OCI-LY7 (cell line): ENCODE data around the gene CALM3. TPM values are rescaled to one million over a fixed set of nuclear protein-coding genes. Genes with fewer than 3 reads are reported as not detected.
"Not testable (repeated sequence)": the region's sequence is repeated elsewhere in the genome, so short reads cannot be mapped to it uniquely, and the experiment has no call there.

ENCODE experiments used
- BruUV-seq: library from RNA; stranded (reverse); fragments of 400-500 nt; replicated peaks from 2 replicates; lab custom pipeline; 2021; lab: Mats Ljungman, UMichigan
- CTCF ChIA-PET: fragments of 300-600 bp; sonication (Branson Sonifier 250); formaldehyde crosslinking; loops from one replicate; lab custom pipeline; 2022; ENCODE audit warnings: antibody characterized with exemption; ENCODE audit not compliant: unreplicated experiment; lab: Charles Lee
- POLR2A ChIA-PET: fragments of 300-600 bp; sonication (Branson Sonifier 250); formaldehyde crosslinking; loops from one replicate; lab custom pipeline; 2022; ENCODE audit warnings: antibody characterized with exemption; lab: Charles Lee
- DNase-seq: peaks from one replicate; pipeline ENCODE4 v3.0.0-alpha.2; 2015; ENCODE audit warnings: low spot score
- H2AFZ ChIP-seq: fragments of 200-600 bp; sonication (generic), shearing (Covaris generic); 2 replicates; pipeline ENCODE4 v1.6.1; 2014; ENCODE audit warnings: mild to moderate bottlenecking, antibody characterized with exemption, low read length, moderate library complexity
- H3K27ac ChIP-seq: fragments of 200-600 bp; sonication (generic); 2 replicates; pipeline ENCODE4 v1.5.1; 2014; ENCODE audit warnings: mixed run types, low read depth, mild to moderate bottlenecking, moderate library complexity, low read length, inconsistent platforms; ENCODE audit not compliant: poor library complexity, severe bottlenecking
- H3K36me3 ChIP-seq: fragments of 200-600 bp; sonication (generic); 2 replicates; pipeline ENCODE4 v1.6.1; 2014; ENCODE audit warnings: mild to moderate bottlenecking, antibody characterized with exemption, low read length, moderate library complexity, mixed read lengths; ENCODE audit not compliant: insufficient read depth
- H3K4me1 ChIP-seq: fragments of 200-600 bp; sonication (generic); 2 replicates; pipeline ENCODE4 v1.5.1; 2014; ENCODE audit warnings: mild to moderate bottlenecking, low read length; ENCODE audit not compliant: insufficient read depth, poor library complexity, severe bottlenecking
- H3K4me2 ChIP-seq: fragments of 200-600 bp; sonication (generic); 2 replicates; pipeline ENCODE4 v1.6.1; 2014; ENCODE audit warnings: mild to moderate bottlenecking, low read length
- H3K4me3 ChIP-seq: fragments of 200-600 bp; sonication (generic); 2 replicates; pipeline ENCODE4 v1.5.1; 2014; ENCODE audit warnings: mild to moderate bottlenecking, low read depth, low read length; ENCODE audit not compliant: poor library complexity, severe bottlenecking
- H3K79me2 ChIP-seq: fragments of 200-600 bp; sonication (generic); 2 replicates; pipeline ENCODE4 v1.6.1; 2016; ENCODE audit warnings: low read depth, mild to moderate bottlenecking, low read length, moderate library complexity, mixed read lengths; ENCODE audit not compliant: insufficient read depth
- H3K9me2 ChIP-seq: fragments of 200-600 bp; sonication (generic); 2 replicates; pipeline ENCODE4 v1.6.1; 2016; ENCODE audit warnings: mild to moderate bottlenecking, low read length, mixed read lengths; ENCODE audit not compliant: insufficient read depth
- H3K9me3 ChIP-seq: fragments of 200-600 bp; sonication (generic); 2 replicates; pipeline ENCODE4 v1.6.1; 2014; ENCODE audit warnings: mild to moderate bottlenecking, mixed run types, low read length, mixed read lengths
- H4K20me1 ChIP-seq: fragments of 200-600 bp; sonication (generic); 2 replicates; pipeline ENCODE4 v1.6.1; 2014; ENCODE audit warnings: mild to moderate bottlenecking, antibody characterized with exemption, low read length, moderate library complexity, mixed read lengths; ENCODE audit not compliant: insufficient read depth
- EZH2phosphoT487 ChIP-seq: fragments of 200-600 bp; sonication (generic); IDR thresholded peaks from 2 replicates; pipeline ENCODE4 v1.6.1; 2018; ENCODE audit warnings: low read depth, borderline replicate concordance, mild to moderate bottlenecking, mixed run types, antibody characterized with exemption, low read length, moderate library complexity, mixed read lengths
- intact Hi-C: fragments of 100-400 bp; cut with micrococcal nuclease; formaldehyde crosslinking; loops from one replicate; pipeline ENCODE4 v1.10.0; 2022; ENCODE audit not compliant: unreplicated experiment
- total RNA-seq, 2 experiments: library from RNA; depleted of rRNA in 1 of 2; stranded (reverse); fragments of >200 nt in 1 of 2; shearing (Covaris generic) in 1 of 2; gene quantifications; 2 replicates each; pipeline ENCODE4 v1.2.3, GENCODE V29; 2014 to 2022
- TF ChIP-seq, protein P1 (sequence below): fragments of 200-600 bp; sonication (generic); conservative IDR thresholded peaks from 2 replicates; pipeline ENCODE4 v1.5.1; 2014; ENCODE audit warnings: mild to moderate bottlenecking, antibody characterized with exemption, low read length, moderate library complexity, mixed read lengths

CALM3 gene
- total RNA-seq, 2 experiments from 2014 or later = 175 to 198 TPM

DNA sequence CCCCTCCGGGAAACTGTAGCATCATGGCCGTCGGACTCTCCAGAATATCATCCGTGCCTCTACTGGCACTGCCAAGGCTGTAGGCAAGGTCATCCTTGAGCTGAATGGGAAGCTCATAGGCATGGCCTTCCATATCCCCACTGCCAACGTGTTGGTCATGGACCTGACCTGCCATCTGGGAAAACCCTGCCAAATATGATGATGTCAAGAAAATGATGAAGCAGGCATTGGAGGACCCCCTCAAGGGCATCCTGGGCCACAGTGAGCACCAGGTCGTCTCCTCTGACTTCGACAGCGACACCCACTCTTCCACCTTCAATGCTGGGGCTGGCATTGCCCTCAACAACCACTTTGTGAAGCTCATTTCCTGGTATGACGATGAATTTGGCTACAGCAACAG lies 41.9 kb upstream of the CALM3 start:
- Histone ChIP-seq H3K9me2 (no peaks in the 10 kb centered on the region), H3K4me3 (no peak overlapping the region), H3K4me1 (no peaks in the 10 kb centered on the region), H4K20me1 (no peaks in the 10 kb centered on the region), H3K79me2 (no peaks in the 10 kb centered on the region), H3K27ac (no peak overlapping the region), H2AFZ (no peak overlapping the region), H3K36me3 (no peaks in the 10 kb centered on the region), H3K9me3 (no peaks in the 10 kb centered on the region; the same call in 1 of the 2 replicates), H3K4me2 (no peak overlapping the region)
- DNase-seq = no peak
- intact Hi-C loops = no loop called here
- no peak for TF ChIP-seq EZH2phosphoT487
- TF ChIP-seq, protein P1, sequence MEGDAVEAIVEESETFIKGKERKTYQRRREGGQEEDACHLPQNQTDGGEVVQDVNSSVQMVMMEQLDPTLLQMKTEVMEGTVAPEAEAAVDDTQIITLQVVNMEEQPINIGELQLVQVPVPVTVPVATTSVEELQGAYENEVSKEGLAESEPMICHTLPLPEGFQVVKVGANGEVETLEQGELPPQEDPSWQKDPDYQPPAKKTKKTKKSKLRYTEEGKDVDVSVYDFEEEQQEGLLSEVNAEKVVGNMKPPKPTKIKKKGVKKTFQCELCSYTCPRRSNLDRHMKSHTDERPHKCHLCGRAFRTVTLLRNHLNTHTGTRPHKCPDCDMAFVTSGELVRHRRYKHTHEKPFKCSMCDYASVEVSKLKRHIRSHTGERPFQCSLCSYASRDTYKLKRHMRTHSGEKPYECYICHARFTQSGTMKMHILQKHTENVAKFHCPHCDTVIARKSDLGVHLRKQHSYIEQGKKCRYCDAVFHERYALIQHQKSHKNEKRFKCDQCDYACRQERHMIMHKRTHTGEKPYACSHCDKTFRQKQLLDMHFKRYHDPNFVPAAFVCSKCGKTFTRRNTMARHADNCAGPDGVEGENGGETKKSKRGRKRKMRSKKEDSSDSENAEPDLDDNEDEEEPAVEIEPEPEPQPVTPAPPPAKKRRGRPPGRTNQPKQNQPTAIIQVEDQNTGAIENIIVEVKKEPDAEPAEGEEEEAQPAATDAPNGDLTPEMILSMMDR = no peak
- CTCF ChIA-PET = no interaction called here
- BruUV-seq = no TSS peak
- POLR2A ChIA-PET = no interaction called here

DNA sequence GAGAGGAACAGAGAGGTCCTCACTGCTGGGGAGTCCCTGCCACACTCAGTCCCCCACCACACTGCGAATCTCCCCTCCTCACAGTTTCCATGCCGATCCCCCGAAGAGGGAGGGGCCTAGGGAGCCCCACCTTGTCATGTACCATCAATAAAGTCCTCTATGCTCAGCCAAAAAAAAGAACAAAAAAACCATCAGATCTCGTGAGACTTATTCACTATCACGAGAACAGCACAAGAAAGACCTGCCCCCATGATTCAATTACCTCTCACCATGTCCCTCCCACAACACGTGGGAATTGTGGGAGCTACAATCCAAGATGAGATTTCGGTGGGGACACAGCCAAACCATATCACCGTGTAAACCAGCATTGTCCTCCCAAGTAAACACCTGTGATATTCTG lies 41.5 kb upstream of the CALM3 start:
- H3K4me2 ChIP-seq, H3K9me3 ChIP-seq, POLR2A ChIA-PET, H3K79me2 ChIP-seq, CTCF ChIA-PET, H3K9me2 ChIP-seq, H3K27ac ChIP-seq, H3K4me1 ChIP-seq, H3K36me3 ChIP-seq, DNase-seq, H2AFZ ChIP-seq, H3K4me3 ChIP-seq, BruUV-seq, H4K20me1 ChIP-seq, intact Hi-C loops: not testable (repeated sequence)

DNA sequence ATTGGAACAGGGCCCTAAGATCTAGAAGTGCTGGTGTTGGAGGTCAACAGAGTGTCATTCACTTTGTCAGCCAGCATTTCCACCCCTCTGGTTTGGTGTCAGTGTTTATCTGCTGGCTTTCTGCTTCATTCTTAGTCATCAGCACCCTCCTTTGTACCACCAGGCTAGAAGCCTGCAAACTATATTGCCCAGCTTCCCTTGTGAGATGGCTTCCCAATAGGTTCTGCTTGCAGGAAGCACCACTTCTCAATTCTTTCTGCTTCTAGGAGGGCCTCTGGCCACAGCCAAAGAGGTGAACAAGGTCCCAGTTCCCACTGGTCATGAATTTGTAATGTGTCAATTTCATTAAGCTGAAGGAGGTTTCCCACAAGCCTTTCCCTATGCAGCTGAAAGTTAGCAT lies 36.4 kb upstream of the CALM3 start:
- Histone ChIP-seq H3K79me2 (no peaks in the 10 kb centered on the region), H4K20me1 (no peaks in the 10 kb centered on the region), H3K4me3 (no peak overlapping the region), H3K36me3 (no peaks in the 10 kb centered on the region), H3K9me3 (no peaks in the 10 kb centered on the region), H3K4me2 (no peak overlapping the region), H3K27ac (no peak overlapping the region), H2AFZ (no peak overlapping the region), H3K4me1 (no peaks in the 10 kb centered on the region), H3K9me2 (no peaks in the 10 kb centered on the region)
- BruUV-seq = no TSS peak
- ChIA-PET CTCF (no interaction called here), POLR2A (no interaction called here)
- DNase-seq = no peak
- intact Hi-C loops = no loop called here
- TF ChIP-seq, protein P1 = no peak
- TF ChIP-seq EZH2phosphoT487 = no peak
